ENCODE results near the gene STAT4.

STAT4 gene

GRCh38 chr2:191143791-191144190 is 7.0 kb downstream of the STAT4 start:
- no peak for DNase-seq

GRCh38 chr2:191128911-191129304 is 21.9 kb downstream of the STAT4 start:
- DNase-seq = no peak

GRCh38 chr2:191128172-191128910 is 22.5 kb downstream of the STAT4 start:
- DNase-seq = no peak

- DNase-seq = no peak
Measured at GRCh38 chr2:191127235-191127634, 23.6 kb downstream of the STAT4 start.

- DNase-seq = no peak
Measured at GRCh38 chr2:191126386-191127085, 24.3 kb downstream of the STAT4 start.

GRCh38 chr2:191125646-191126045 is 25.1 kb downstream of the STAT4 start:
- DNase-seq = no peak

GRCh38 chr2:191122638-191123294 is 28.0 kb downstream of the STAT4 start:
- DNase-seq = no peak

GRCh38 chr2:191117341-191117740 is 33.5 kb downstream of the STAT4 start:
- no peak for DNase-seq

GRCh38 chr2:191115804-191116203 is 35.0 kb downstream of the STAT4 start:
- no peak for DNase-seq

- DNase-seq = no peak
Measured at GRCh38 chr2:191115391-191115790, 35.4 kb downstream of the STAT4 start.

- DNase-seq = no peak
Measured at GRCh38 chr2:191114403-191114886, 36.3 kb downstream of the STAT4 start.

GRCh38 chr2:191113761-191114160 is 37.0 kb downstream of the STAT4 start:
- DNase-seq = no peak

GRCh38 chr2:191112448-191112901 is 38.3 kb downstream of the STAT4 start:
- DNase-seq = no peak

- DNase-seq = no peak
Measured at GRCh38 chr2:191109888-191110287, 40.9 kb downstream of the STAT4 start.

GRCh38 chr2:191108331-191108730 is 42.5 kb downstream of the STAT4 start:
- no peak for DNase-seq

GRCh38 chr2:191105082-191105481 is 45.7 kb downstream of the STAT4 start:
- DNase-seq = no peak

GRCh38 chr2:191103774-191104173 is 47.0 kb downstream of the STAT4 start:
- DNase-seq = no peak

GRCh38 chr2:191100216-191100615 is 50.6 kb downstream of the STAT4 start:
- no peak for DNase-seq

GRCh38 chr2:191087311-191087710 is 63.5 kb downstream of the STAT4 start:
- DNase-seq = no peak

GRCh38 chr2:191086706-191087105 is 64.1 kb downstream of the STAT4 start:
- no peak for DNase-seq

GRCh38 chr2:191083540-191083939 is 67.3 kb downstream of the STAT4 start:
- no peak for DNase-seq

- no peak for DNase-seq
Measured at GRCh38 chr2:191082321-191082720, 68.5 kb downstream of the STAT4 start.

- DNase-seq = no peak
Measured at GRCh38 chr2:191081411-191082155, 69.2 kb downstream of the STAT4 start.

Measured in NCI-H524 (cell line).